WTC11 (cell line): ENCODE measurements around the gene LBHD1. TPM values are rescaled to one million over a fixed set of nuclear protein-coding genes. Genes with fewer than 3 reads are reported as not detected.

Source experiments
- ATAC-seq: fragments of 200-7000 bp; cut with Tn5 transposase; 2 replicates; pipeline ENCODE4 v1.10.0; 2021; ENCODE audit warnings: mild to moderate bottlenecking, moderate library complexity
- CTCF ChIA-PET: fragments of 300-600 bp; sonication (Branson Sonifier 250); formaldehyde crosslinking; loops from one replicate; lab custom pipeline; 2021; ENCODE audit warnings: antibody characterized with exemption; lab: Charles Lee
- POLR2A ChIA-PET: fragments of 350-600 bp; sonication (Branson Sonifier 250); formaldehyde crosslinking; loops from one replicate; lab custom pipeline; 2021; ENCODE audit warnings: antibody characterized with exemption; lab: Charles Lee
- DNase-seq: peaks from one replicate; pipeline ENCODE4 v3.0.0; 2021; ENCODE audit warnings: low spot score
- H3K27ac Mint-ChIP-seq: 2 replicates; pipeline ENCODE4 v1.8.0; 2021; ENCODE audit warnings: mixed read lengths
- H3K27me3 Mint-ChIP-seq: 2 replicates; pipeline ENCODE4 v1.8.0; 2021; ENCODE audit warnings: low read depth, mild to moderate bottlenecking, moderate library complexity, mixed read lengths
- H3K36me3 Mint-ChIP-seq: 2 replicates; pipeline ENCODE4 v1.8.0; 2021; ENCODE audit warnings: mixed read lengths
- H3K4me1 Mint-ChIP-seq: 2 replicates; pipeline ENCODE4 v1.8.0; 2022; ENCODE audit warnings: mixed read lengths
- H3K4me3 Mint-ChIP-seq: 2 replicates; pipeline ENCODE4 v1.8.0; 2021; ENCODE audit warnings: mild to moderate bottlenecking, moderate library complexity, mixed read lengths
- H3K9me3 Mint-ChIP-seq: 2 replicates; pipeline ENCODE4 v1.8.0; 2021; ENCODE audit warnings: mixed read lengths
- EMX1 ChIP-seq: fragments of 250-450 bp; sonication (Bioruptor Pico); IDR thresholded peaks from 2 replicates; pipeline ENCODE4 v1.8.0; 2021; ENCODE audit warnings: mild to moderate bottlenecking
- ESRRA ChIP-seq: sonication (generic); formaldehyde crosslinking; IDR thresholded peaks from 2 replicates; pipeline ENCODE4 v1.8.1; 2022; ENCODE audit warnings: mild to moderate bottlenecking, missing genetic modification reagents, borderline replicate concordance
- GABPB1 ChIP-seq: sonication (generic); formaldehyde crosslinking; IDR thresholded peaks from 2 replicates; pipeline ENCODE4 v1.8.1; 2023; ENCODE audit warnings: mild to moderate bottlenecking, missing genetic modification reagents
- HMGA2 ChIP-seq: fragments of 250-450 bp; sonication (Bioruptor Pico); IDR thresholded peaks from 2 replicates; pipeline ENCODE4 v1.4.0; 2021; ENCODE audit warnings: mild to moderate bottlenecking, moderate library complexity
- PRRX2 ChIP-seq: fragments of 250-450 bp; sonication (Bioruptor Pico); IDR thresholded peaks from 2 replicates; pipeline ENCODE4 v1.8.0; 2021; ENCODE audit warnings: mild to moderate bottlenecking
- SP1 ChIP-seq: sonication (generic); formaldehyde crosslinking; conservative IDR thresholded peaks from 2 replicates; pipeline ENCODE4 v1.8.1; 2022; ENCODE audit warnings: missing genetic modification reagents
- ZNF317 ChIP-seq: sonication (generic); formaldehyde crosslinking; IDR thresholded peaks from 2 replicates; pipeline ENCODE4 v1.8.1; 2023; ENCODE audit warnings: low read depth, mild to moderate bottlenecking, moderate library complexity, missing genetic modification reagents, borderline replicate concordance
- total RNA-seq: library from RNA; stranded (reverse); gene quantifications from 3 replicates; pipeline ENCODE4 v1.2.3, GENCODE V29; 2021
- TF ChIP-seq, protein P1 (sequence below): sonication (generic); formaldehyde crosslinking; IDR thresholded peaks from 2 replicates; pipeline ENCODE4 v1.8.0; 2022; ENCODE audit warnings: mild to moderate bottlenecking, missing genetic modification reagents
- TF ChIP-seq, protein P2 (sequence below): sonication (generic); formaldehyde crosslinking; IDR thresholded peaks from 2 replicates; pipeline ENCODE4 v1.8.1; 2023; ENCODE audit warnings: mild to moderate bottlenecking, missing genetic modification reagents
- TF ChIP-seq, protein P3 (sequence below): fragments of 250-450 bp; sonication (Bioruptor Pico); IDR thresholded peaks from 2 replicates; pipeline ENCODE4 v1.9.0; 2021; ENCODE audit warnings: mild to moderate bottlenecking
- TF ChIP-seq, protein P4 (sequence below): sonication (generic); formaldehyde crosslinking; IDR thresholded peaks from 2 replicates; pipeline ENCODE4 v1.8.0; 2022; ENCODE audit warnings: mild to moderate bottlenecking, missing genetic modification reagents
- TF ChIP-seq, protein P5 (sequence below): sonication (generic); formaldehyde crosslinking; IDR thresholded peaks from 2 replicates; pipeline ENCODE4 v1.8.1; 2023; ENCODE audit warnings: mild to moderate bottlenecking, missing genetic modification reagents, moderate library complexity
- TF ChIP-seq, protein P6 (sequence below): sonication (generic); formaldehyde crosslinking; IDR thresholded peaks from 2 replicates; pipeline ENCODE4 v1.8.1; 2023; ENCODE audit warnings: mild to moderate bottlenecking, missing genetic modification reagents, borderline replicate concordance
- TF ChIP-seq, protein P7 (sequence below): sonication (generic); formaldehyde crosslinking; IDR thresholded peaks from 2 replicates; pipeline ENCODE4 v1.8.1; 2022; ENCODE audit warnings: low read depth, missing genetic modification reagents, borderline replicate concordance

The LBHD1 gene
- total RNA-seq, 1 experiment from 2014 or later: 4.2 TPM

DNA sequence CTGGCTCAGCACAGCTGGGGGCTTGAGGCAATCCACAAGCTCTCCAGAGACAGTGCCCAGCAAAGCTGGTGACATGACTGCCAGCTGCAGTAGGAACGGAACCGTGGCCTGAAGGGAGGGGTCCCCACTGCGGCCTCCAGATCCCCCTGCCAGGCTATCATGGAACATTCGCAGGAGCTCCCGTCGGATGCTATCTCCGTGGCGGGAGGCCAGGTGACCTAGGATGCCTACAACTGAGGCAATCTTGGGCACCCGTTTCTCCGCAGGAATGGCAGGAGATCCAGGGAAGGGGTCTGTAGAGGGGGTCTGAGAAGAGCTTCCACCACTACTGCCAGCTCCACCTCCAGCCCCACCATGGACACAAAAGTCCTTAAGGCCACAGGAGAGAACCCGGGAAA, 23.1 kb downstream of the LBHD1 start (continued):
- no peak for TF ChIP-seq SP1 (CRISPR knock-in tag)
- TF ChIP-seq, protein P1, sequence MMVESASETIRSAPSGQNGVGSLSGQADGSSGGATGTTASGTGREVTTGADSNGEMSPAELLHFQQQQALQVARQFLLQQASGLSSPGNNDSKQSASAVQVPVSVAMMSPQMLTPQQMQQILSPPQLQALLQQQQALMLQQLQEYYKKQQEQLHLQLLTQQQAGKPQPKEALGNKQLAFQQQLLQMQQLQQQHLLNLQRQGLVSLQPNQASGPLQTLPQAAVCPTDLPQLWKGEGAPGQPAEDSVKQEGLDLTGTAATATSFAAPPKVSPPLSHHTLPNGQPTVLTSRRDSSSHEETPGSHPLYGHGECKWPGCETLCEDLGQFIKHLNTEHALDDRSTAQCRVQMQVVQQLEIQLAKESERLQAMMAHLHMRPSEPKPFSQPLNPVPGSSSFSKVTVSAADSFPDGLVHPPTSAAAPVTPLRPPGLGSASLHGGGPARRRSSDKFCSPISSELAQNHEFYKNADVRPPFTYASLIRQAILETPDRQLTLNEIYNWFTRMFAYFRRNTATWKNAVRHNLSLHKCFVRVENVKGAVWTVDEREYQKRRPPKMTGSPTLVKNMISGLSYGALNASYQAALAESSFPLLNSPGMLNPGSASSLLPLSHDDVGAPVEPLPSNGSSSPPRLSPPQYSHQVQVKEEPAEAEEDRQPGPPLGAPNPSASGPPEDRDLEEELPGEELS (CRISPR knock-in tag): no peak

DNA sequence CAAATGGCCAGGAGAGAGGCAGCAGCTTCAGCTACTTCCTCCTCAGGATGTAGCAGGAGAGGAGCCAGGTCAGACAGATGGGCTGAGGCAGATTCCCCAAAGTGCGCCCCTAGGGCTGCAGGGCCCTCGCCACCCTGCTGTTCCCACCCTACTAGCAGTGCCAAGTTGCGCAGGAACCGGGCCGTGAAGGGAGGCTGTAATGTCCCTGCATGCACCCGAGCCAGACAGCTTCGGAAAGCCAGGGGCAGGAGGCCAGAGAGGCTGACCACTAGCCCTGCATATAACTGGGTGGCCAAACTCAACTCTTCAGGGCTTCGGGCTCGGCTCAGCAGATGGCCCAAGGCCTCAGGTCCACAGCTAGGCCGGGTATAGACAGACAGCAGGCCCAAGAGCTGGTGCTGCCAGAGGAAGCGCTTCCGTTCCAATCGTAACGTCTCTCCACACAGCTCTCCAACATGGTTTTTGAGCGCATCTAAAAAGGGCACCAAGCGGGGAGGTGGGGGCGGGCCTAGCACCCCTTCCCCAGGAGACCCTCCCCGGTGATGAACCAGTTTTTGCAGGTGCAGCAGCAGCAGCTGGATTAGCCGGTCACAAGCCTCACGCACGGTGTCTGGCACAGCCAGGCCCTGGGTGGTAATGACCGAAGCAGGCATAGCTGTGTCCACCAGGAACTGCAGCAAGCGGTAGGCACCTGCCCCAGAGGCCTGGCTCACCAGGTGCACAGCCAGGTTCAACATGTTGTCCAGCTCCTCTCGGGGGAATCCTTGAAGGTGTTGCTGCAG, 23.7 kb downstream of the LBHD1 start:
- no peak overlapping the region for H3K4me3 Mint-ChIP-seq
- H3K4me1 Mint-ChIP-seq: peaks cover 15% of the 10 kb centered on the region
- ATAC-seq (no peak), DNase-seq (no peak)
- no peaks in the 10 kb centered on the region for H3K27me3 Mint-ChIP-seq
- no peaks in the 10 kb centered on the region for H3K9me3 Mint-ChIP-seq
- H3K36me3 Mint-ChIP-seq: peaks cover 30% of the 10 kb centered on the region
- H3K27ac Mint-ChIP-seq: no peak overlapping the region
- CTCF ChIA-PET: interaction anchor here (0.8 kb wide), 1 partner anchor 17 kb away, joined by 3 read pairs; the partner anchor contains the start of genes C11orf98 and CSKMT
- TF ChIP-seq PRRX2 (no peak), ZNF317 (no peak), GABPB1 (CRISPR knock-in tag) (no peak), EMX1 (CRISPR knock-in tag) (no peak), ESRRA (CRISPR knock-in tag) (no peak), HMGA2 (CRISPR knock-in tag) (no peak)
- TF ChIP-seq, protein P2, sequence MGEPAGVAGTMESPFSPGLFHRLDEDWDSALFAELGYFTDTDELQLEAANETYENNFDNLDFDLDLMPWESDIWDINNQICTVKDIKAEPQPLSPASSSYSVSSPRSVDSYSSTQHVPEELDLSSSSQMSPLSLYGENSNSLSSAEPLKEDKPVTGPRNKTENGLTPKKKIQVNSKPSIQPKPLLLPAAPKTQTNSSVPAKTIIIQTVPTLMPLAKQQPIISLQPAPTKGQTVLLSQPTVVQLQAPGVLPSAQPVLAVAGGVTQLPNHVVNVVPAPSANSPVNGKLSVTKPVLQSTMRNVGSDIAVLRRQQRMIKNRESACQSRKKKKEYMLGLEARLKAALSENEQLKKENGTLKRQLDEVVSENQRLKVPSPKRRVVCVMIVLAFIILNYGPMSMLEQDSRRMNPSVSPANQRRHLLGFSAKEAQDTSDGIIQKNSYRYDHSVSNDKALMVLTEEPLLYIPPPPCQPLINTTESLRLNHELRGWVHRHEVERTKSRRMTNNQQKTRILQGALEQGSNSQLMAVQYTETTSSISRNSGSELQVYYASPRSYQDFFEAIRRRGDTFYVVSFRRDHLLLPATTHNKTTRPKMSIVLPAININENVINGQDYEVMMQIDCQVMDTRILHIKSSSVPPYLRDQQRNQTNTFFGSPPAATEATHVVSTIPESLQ (CRISPR knock-in tag): no peak
- TF ChIP-seq, protein P3, sequence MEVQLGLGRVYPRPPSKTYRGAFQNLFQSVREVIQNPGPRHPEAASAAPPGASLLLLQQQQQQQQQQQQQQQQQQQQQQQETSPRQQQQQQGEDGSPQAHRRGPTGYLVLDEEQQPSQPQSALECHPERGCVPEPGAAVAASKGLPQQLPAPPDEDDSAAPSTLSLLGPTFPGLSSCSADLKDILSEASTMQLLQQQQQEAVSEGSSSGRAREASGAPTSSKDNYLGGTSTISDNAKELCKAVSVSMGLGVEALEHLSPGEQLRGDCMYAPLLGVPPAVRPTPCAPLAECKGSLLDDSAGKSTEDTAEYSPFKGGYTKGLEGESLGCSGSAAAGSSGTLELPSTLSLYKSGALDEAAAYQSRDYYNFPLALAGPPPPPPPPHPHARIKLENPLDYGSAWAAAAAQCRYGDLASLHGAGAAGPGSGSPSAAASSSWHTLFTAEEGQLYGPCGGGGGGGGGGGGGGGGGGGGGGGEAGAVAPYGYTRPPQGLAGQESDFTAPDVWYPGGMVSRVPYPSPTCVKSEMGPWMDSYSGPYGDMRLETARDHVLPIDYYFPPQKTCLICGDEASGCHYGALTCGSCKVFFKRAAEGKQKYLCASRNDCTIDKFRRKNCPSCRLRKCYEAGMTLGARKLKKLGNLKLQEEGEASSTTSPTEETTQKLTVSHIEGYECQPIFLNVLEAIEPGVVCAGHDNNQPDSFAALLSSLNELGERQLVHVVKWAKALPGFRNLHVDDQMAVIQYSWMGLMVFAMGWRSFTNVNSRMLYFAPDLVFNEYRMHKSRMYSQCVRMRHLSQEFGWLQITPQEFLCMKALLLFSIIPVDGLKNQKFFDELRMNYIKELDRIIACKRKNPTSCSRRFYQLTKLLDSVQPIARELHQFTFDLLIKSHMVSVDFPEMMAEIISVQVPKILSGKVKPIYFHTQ (CRISPR knock-in tag): no peak
- TF ChIP-seq, protein P4, sequence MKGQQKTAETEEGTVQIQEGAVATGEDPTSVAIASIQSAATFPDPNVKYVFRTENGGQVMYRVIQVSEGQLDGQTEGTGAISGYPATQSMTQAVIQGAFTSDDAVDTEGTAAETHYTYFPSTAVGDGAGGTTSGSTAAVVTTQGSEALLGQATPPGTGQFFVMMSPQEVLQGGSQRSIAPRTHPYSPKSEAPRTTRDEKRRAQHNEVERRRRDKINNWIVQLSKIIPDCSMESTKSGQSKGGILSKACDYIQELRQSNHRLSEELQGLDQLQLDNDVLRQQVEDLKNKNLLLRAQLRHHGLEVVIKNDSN (CRISPR knock-in tag): no peak
- TF ChIP-seq, protein P5, sequence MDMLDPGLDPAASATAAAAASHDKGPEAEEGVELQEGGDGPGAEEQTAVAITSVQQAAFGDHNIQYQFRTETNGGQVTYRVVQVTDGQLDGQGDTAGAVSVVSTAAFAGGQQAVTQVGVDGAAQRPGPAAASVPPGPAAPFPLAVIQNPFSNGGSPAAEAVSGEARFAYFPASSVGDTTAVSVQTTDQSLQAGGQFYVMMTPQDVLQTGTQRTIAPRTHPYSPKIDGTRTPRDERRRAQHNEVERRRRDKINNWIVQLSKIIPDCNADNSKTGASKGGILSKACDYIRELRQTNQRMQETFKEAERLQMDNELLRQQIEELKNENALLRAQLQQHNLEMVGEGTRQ (CRISPR knock-in tag): no peak
- TF ChIP-seq, protein P6, sequence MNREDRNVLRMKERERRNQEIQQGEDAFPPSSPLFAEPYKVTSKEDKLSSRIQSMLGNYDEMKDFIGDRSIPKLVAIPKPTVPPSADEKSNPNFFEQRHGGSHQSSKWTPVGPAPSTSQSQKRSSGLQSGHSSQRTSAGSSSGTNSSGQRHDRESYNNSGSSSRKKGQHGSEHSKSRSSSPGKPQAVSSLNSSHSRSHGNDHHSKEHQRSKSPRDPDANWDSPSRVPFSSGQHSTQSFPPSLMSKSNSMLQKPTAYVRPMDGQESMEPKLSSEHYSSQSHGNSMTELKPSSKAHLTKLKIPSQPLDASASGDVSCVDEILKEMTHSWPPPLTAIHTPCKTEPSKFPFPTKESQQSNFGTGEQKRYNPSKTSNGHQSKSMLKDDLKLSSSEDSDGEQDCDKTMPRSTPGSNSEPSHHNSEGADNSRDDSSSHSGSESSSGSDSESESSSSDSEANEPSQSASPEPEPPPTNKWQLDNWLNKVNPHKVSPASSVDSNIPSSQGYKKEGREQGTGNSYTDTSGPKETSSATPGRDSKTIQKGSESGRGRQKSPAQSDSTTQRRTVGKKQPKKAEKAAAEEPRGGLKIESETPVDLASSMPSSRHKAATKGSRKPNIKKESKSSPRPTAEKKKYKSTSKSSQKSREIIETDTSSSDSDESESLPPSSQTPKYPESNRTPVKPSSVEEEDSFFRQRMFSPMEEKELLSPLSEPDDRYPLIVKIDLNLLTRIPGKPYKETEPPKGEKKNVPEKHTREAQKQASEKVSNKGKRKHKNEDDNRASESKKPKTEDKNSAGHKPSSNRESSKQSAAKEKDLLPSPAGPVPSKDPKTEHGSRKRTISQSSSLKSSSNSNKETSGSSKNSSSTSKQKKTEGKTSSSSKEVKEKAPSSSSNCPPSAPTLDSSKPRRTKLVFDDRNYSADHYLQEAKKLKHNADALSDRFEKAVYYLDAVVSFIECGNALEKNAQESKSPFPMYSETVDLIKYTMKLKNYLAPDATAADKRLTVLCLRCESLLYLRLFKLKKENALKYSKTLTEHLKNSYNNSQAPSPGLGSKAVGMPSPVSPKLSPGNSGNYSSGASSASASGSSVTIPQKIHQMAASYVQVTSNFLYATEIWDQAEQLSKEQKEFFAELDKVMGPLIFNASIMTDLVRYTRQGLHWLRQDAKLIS (CRISPR knock-in tag): no peak
- TF ChIP-seq, protein P7, sequence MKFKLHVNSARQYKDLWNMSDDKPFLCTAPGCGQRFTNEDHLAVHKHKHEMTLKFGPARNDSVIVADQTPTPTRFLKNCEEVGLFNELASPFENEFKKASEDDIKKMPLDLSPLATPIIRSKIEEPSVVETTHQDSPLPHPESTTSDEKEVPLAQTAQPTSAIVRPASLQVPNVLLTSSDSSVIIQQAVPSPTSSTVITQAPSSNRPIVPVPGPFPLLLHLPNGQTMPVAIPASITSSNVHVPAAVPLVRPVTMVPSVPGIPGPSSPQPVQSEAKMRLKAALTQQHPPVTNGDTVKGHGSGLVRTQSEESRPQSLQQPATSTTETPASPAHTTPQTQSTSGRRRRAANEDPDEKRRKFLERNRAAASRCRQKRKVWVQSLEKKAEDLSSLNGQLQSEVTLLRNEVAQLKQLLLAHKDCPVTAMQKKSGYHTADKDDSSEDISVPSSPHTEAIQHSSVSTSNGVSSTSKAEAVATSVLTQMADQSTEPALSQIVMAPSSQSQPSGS (CRISPR knock-in tag): no peak
- POLR2A ChIA-PET: interaction anchor here (0.5 to 6.3 kb wide), 4 partner anchors 17 to 209 kb away, joined by 4 to 42 read pairs (median 8); partner anchors contain the start of genes C11orf98, CSKMT, STX5 and TUT1
